K562 (cell line): ENCODE results near the gene SCAPER. TPM values are rescaled to one million over a fixed set of nuclear protein-coding genes. Genes with fewer than 3 reads are reported as not detected.

ENCODE experiments used
- ATAC-seq: fragments of 200-7000 bp; cut with Tn5 transposase; 3 replicates; pipeline ENCODE4 v1.9.1; 2020; ENCODE audit warnings: moderate library complexity
- BruUV-seq: library from RNA; stranded (reverse); fragments of 400-500 nt; replicated peaks from 2 replicates; lab custom pipeline; 2021; lab: Mats Ljungman, UMichigan
- CTCF ChIA-PET: fragments of 300-600 bp; formaldehyde crosslinking; extraction: SDS; loops from one replicate; lab custom pipeline; 2021; ENCODE audit warnings: low intra/inter-chr PET ratio; lab: Yijun Ruan, JAX
- POLR2A ChIA-PET: fragments of 300-600, 350-650 bp; sonication (Branson Sonifier 250); formaldehyde crosslinking; extraction: SDS; loops from one replicate; lab custom pipeline; 2021; ENCODE audit warnings: antibody characterized with exemption, inconsistent platforms; lab: Yijun Ruan, JAX
- DNase-seq, 4 experiments: peaks; one replicate each; pipeline versions ENCODE4 v3.0.0 to v3.0.0-alpha.2; 2011 to 2018; ENCODE audit warnings: low spot score in 3 of 4, mixed read lengths in 3 of 4; ENCODE audit errors: extremely low read depth in 1 of 4
- FAIRE-seq: peaks from 2 replicates; lab custom pipeline; 2011; peaks lifted over from hg19 to GRCh38; lab: Jason Lieb, UNC
- H2AFZ ChIP-seq: 2 replicates; pipeline ENCODE4 v1.6.0; 2011; ENCODE audit warnings: low read depth, low read length, control low read depth, inconsistent platforms
- H3K27ac ChIP-seq: fragments of 200-600 bp; 3 replicates; pipeline ENCODE4 v1.8.0; 2011; ENCODE audit warnings: low read depth, mild to moderate bottlenecking, control low read depth, inconsistent platforms, low read length, moderate library complexity, mixed read lengths; ENCODE audit errors: extremely low read depth
- H3K27me3 ChIP-seq, 2 experiments: fragments of 300-600 bp in 1 of 2; 2 replicates in 1 of 2; 3 replicates in 1 of 2; pipeline versions ENCODE4 v1.6.0 to v1.8.0; 2011; ENCODE audit warnings: inconsistent platforms in 2 of 2, low read length in 2 of 2, mild to moderate bottlenecking in 1 of 2, mixed read lengths in 1 of 2, moderate library complexity in 1 of 2; ENCODE audit not compliant: control insufficient read depth in 2 of 2, insufficient read depth in 2 of 2
- H3K36me3 ChIP-seq: fragments of 300-600 bp; 3 replicates; pipeline ENCODE4 v1.8.0; 2011; ENCODE audit warnings: mild to moderate bottlenecking, low read length, inconsistent platforms; ENCODE audit not compliant: control insufficient read depth, insufficient read depth
- H3K4me1 ChIP-seq, 2 experiments: fragments of 200-600 bp in 1 of 2; replicated peaks in 1 of 2; 2 replicates in 1 of 2; 3 replicates in 1 of 2; pipeline versions ENCODE4 v1.5.1 to v1.8.0; 2011; ENCODE audit warnings: inconsistent platforms in 2 of 2, low read length in 2 of 2, mild to moderate bottlenecking in 1 of 2, mixed read lengths in 1 of 2, moderate library complexity in 1 of 2; ENCODE audit not compliant: control insufficient read depth in 2 of 2, insufficient read depth in 2 of 2
- H3K4me2 ChIP-seq: 2 replicates; pipeline ENCODE4 v1.6.1; 2011; ENCODE audit warnings: low read length, control low read depth, inconsistent platforms, mixed read lengths; ENCODE audit not compliant: insufficient read depth
- H3K4me3 ChIP-seq: fragments of 200-600 bp; sonication (generic), shearing (Covaris generic); 2 replicates; pipeline ENCODE4 v1.5.1; 2016; ENCODE audit warnings: control low read depth, inconsistent platforms
- H3K79me2 ChIP-seq: fragments of 200-600 bp; 3 replicates; pipeline ENCODE4 v1.8.0; 2011; ENCODE audit warnings: low read length, inconsistent platforms; ENCODE audit not compliant: control insufficient read depth, insufficient read depth
- H3K9ac ChIP-seq, 2 experiments: 2 replicates each; pipeline versions ENCODE4 v1.6.0 to v1.6.1; 2011; ENCODE audit warnings: low read depth in 2 of 2, low read length in 2 of 2, control low read depth in 1 of 2, inconsistent platforms in 1 of 2, mild to moderate bottlenecking in 1 of 2, mixed read lengths in 1 of 2; ENCODE audit not compliant: insufficient read depth in 1 of 2
- H3K9me1 ChIP-seq: one replicate; pipeline ENCODE4 v1.6.0; 2011; ENCODE audit warnings: inconsistent platforms, mild to moderate bottlenecking, low read length, moderate library complexity; ENCODE audit not compliant: control insufficient read depth, insufficient read depth
- H3K9me3 ChIP-seq: replicated peaks from 2 replicates; pipeline ENCODE4 v1.5.1; 2011; ENCODE audit warnings: low read depth, low read length, inconsistent platforms; ENCODE audit not compliant: control insufficient read depth, insufficient read depth
- H4K20me1 ChIP-seq: replicated peaks from 2 replicates; pipeline ENCODE4 v1.6.1; 2011; ENCODE audit warnings: low read length, inconsistent platforms, mixed read lengths; ENCODE audit not compliant: control insufficient read depth, insufficient read depth
- ADNP ChIP-seq: fragments of 200-800 bp; sonication (Bioruptor generic); IDR thresholded peaks from 2 replicates; pipeline ENCODE4 v1.6.1; 2016; ENCODE audit warnings: missing genetic modification characterization, missing compliant biosample characterization
- CLOCK ChIP-seq: fragments of 250-450 bp; sonication (Bioruptor Pico); IDR thresholded peaks from 2 replicates; pipeline ENCODE4 v1.4.0; 2020; ENCODE audit warnings: mild to moderate bottlenecking, moderate library complexity, borderline replicate concordance
- OTX1 ChIP-seq: fragments of 450-650 bp; formaldehyde crosslinking; IDR thresholded peaks from 2 replicates; pipeline ENCODE4 v1.4.0; 2022; ENCODE audit warnings: mild to moderate bottlenecking
- PHTF2 ChIP-seq: fragments of 250-450 bp; sonication (Bioruptor Pico); IDR thresholded peaks from 2 replicates; pipeline ENCODE4 v1.5.0; 2021; ENCODE audit warnings: mild to moderate bottlenecking
- PPARD ChIP-seq: fragments of 250-450 bp; sonication (Bioruptor Pico); IDR thresholded peaks from 2 replicates; pipeline ENCODE4 v1.8.0; 2022; ENCODE audit warnings: inconsistent platforms, mild to moderate bottlenecking, moderate library complexity
- RBM22 ChIP-seq: fragments of 200-400 bp; formaldehyde crosslinking; IDR thresholded peaks from 2 replicates; pipeline ENCODE4 v1.6.1; 2018; ENCODE audit warnings: low read length, low read depth; ENCODE audit not compliant: poor library complexity, severe bottlenecking
- TAF15 ChIP-seq: fragments of 200-400 bp; formaldehyde crosslinking; IDR thresholded peaks from 2 replicates; pipeline ENCODE4 v1.6.1; 2017; ENCODE audit warnings: mild to moderate bottlenecking, low read depth, low read length, moderate library complexity
- YBX1 ChIP-seq: fragments of 450-650 bp; IDR thresholded peaks from 2 replicates; pipeline ENCODE4 v1.7.1; 2016; ENCODE audit warnings: mild to moderate bottlenecking
- ZBTB26 ChIP-seq: fragments of 450-650 bp; formaldehyde crosslinking; IDR thresholded peaks from 2 replicates; pipeline ENCODE4 v1.4.0; 2022; ENCODE audit warnings: missing genetic modification characterization
- ZNF324 ChIP-seq: fragments of 250-450 bp; sonication (Bioruptor Pico); IDR thresholded peaks from 2 replicates; pipeline ENCODE4 v1.4.0; 2020; ENCODE audit warnings: mild to moderate bottlenecking
- ZNF347 ChIP-seq: fragments of 450-650 bp; formaldehyde crosslinking; IDR thresholded peaks from 2 replicates; pipeline ENCODE4 v1.4.0; 2020; ENCODE audit warnings: low read depth, mild to moderate bottlenecking, moderate library complexity
- ZNF707 ChIP-seq: fragments of 250-450 bp; sonication (Bioruptor Pico); conservative IDR thresholded peaks from 2 replicates; pipeline ENCODE4 v1.8.0; 2022; ENCODE audit warnings: inconsistent platforms, mild to moderate bottlenecking, moderate library complexity
- WGBS: fragments of 100-300 bp; shearing (Covaris generic); methylation state at CpG from one replicate; pipeline ENCODE4 v1.1.6; 2016; ENCODE audit warnings: low coverage, mixed read lengths; ENCODE audit not compliant: insufficient coverage; ENCODE audit errors: missing lambda C conversion rate; 5-methylcytosine and 5-hydroxymethylcytosine counted together
- in situ Hi-C: fragments of 300-500 bp; cut with MboI; formaldehyde crosslinking; loops from 4 replicates; pipeline ENCODE4 v1.15.0; 2018; ENCODE audit warnings: inconsistent platforms, mixed read lengths
- intact Hi-C: fragments of 100-400 bp; cut with micrococcal nuclease; formaldehyde crosslinking; loops from 2 replicates; pipeline ENCODE4 v1.14.2; 2022
- polyA plus RNA-seq, 8 experiments: library from polyadenylated mRNA; depleted of rRNA in 4 of 8; stranded (reverse) in 5 of 8; unstranded in 3 of 8; fragments of >200 nt; fragmentation: Nextera tagmentation in 2 of 8; fragmentation: Illumina TruSeq in 1 of 8; extraction: Ambion mirVana in 2 of 8; extraction: Trizol in 1 of 8; gene quantifications; 2 replicates each; pipeline versions ENCODE4 v1.2.1 to v1.2.3, GENCODE V29; 2011 to 2014; ENCODE audit warnings: inconsistent platforms in 1 of 8, missing spikeins in 1 of 8
- total RNA-seq, 7 experiments: library from RNA; depleted of rRNA in 6 of 7; stranded (reverse); fragments of >200 nt in 6 of 7; fragmentation: Illumina TruSeq in 2 of 7; extraction: Trizol in 2 of 7; gene quantifications; 2 replicates each; pipeline versions ENCODE4 v1.2.1 to v1.2.3, GENCODE V29; 2011 to 2021; ENCODE audit warnings: low replicate concordance in 1 of 7
- TF ChIP-seq, protein P1 (sequence below): fragments of 250-450 bp; sonication (Bioruptor Pico); IDR thresholded peaks from 2 replicates; pipeline ENCODE4 v1.4.0; 2020; ENCODE audit warnings: mild to moderate bottlenecking, moderate library complexity
- TF ChIP-seq, protein P2 (sequence below): sonication (generic); formaldehyde crosslinking; IDR thresholded peaks from 2 replicates; pipeline ENCODE4 v1.8.1; 2022; ENCODE audit warnings: missing genetic modification reagents

The SCAPER gene
- total and polyA plus RNA-seq, 9 of the 15 experiments (the other 6 are each of a cell fraction or from before 2014, with no cell fraction given): 1.3 to 5.7 (median 3.2) TPM

- TF ChIP-seq CLOCK (CRISPR knock-in tag) (no peak), ZNF347 (CRISPR knock-in tag) (no peak), ZNF324 (CRISPR knock-in tag) (no peak), YBX1 (no peak), PHTF2 (CRISPR knock-in tag) (no peak)
- TF ChIP-seq, protein P1, sequence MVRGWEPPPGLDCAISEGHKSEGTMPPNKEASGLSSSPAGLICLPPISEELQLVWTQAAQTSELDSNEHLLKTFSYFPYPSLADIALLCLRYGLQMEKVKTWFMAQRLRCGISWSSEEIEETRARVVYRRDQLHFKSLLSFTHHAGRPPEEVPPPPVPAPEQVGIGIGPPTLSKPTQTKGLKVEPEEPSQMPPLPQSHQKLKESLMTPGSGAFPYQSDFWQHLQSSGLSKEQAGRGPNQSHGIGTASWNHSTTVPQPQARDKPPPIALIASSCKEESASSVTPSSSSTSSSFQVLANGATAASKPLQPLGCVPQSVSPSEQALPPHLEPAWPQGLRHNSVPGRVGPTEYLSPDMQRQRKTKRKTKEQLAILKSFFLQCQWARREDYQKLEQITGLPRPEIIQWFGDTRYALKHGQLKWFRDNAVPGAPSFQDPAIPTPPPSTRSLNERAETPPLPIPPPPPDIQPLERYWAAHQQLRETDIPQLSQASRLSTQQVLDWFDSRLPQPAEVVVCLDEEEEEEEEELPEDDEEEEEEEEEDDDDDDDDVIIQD: no peak
- TF ChIP-seq, all 486 proteins: peak for 0
Observed at GRCh38 chr15:76585576-76585897, 319.6 kb downstream of the SCAPER start (continued).

DNA sequence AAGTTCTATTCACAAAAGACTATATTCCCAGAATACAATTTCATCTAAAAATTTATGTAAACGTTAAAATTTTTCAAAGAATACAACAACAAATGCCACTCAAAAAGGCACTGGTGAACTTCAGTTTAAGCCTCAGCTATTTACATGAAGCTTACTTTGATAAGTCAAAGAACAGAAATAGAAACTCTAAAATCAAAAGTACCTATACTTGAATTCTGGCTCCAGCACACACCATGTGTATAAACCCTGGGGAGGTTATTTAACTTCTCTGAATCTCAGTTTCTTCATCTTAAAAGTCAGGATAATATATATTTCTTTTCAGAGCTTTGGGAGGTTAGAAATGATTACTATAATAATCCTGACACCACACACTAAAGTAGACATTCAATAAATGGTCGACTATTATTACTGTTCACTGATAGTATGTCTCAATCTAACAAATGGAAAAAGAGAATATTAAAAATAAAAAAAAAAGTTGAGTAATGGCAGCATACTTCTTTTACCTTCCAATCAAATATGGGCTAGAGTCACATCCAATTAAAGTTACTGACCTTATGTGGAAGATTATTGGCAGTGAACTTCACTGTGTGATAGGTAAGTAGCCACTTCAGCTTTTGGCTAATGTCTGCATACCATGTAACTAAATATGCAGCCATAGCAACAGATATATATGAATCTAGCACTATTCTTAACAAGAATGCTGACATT, 320.1 kb downstream of the SCAPER start:
- no peak overlapping the region for H3K9ac ChIP-seq
- no peak overlapping the region for H3K27ac ChIP-seq
- no peaks in the 10 kb centered on the region for H3K27me3 ChIP-seq
- intact Hi-C loops: no loop called here
- H3K4me3 ChIP-seq: no peak overlapping the region
- no peaks in the 10 kb centered on the region for H3K79me2 ChIP-seq
- 0% methylated on average over 2 of the region's 2 CpGs for WGBS
- H2AFZ ChIP-seq: no peak overlapping the region
- no peaks in the 10 kb centered on the region for H3K4me1 ChIP-seq
- ATAC-seq: no peak
- no peaks in the 10 kb centered on the region for H3K36me3 ChIP-seq
- ChIA-PET POLR2A (interaction anchor here (0.6 kb wide), 1 partner anchor 442 kb away, joined by 3 read pairs; no protein-coding TSS in a partner anchor), CTCF (no interaction called here)
- no peak overlapping the region for H3K4me2 ChIP-seq
- no TSS peak for BruUV-seq
- no peaks in the 10 kb centered on the region for H3K9me1 ChIP-seq
- in situ Hi-C loops: no loop called here
- no peaks in the 10 kb centered on the region for H4K20me1 ChIP-seq
- H3K9me3 ChIP-seq: no peaks in the 10 kb centered on the region
- no peak for DNase-seq
- no peak for FAIRE-seq
- no peak for TF ChIP-seq ADNP (tag)
- TF ChIP-seq ZBTB26 (CRISPR knock-in tag): no peak
- no peak for TF ChIP-seq PPARD (CRISPR knock-in tag)
- TF ChIP-seq, protein P2, sequence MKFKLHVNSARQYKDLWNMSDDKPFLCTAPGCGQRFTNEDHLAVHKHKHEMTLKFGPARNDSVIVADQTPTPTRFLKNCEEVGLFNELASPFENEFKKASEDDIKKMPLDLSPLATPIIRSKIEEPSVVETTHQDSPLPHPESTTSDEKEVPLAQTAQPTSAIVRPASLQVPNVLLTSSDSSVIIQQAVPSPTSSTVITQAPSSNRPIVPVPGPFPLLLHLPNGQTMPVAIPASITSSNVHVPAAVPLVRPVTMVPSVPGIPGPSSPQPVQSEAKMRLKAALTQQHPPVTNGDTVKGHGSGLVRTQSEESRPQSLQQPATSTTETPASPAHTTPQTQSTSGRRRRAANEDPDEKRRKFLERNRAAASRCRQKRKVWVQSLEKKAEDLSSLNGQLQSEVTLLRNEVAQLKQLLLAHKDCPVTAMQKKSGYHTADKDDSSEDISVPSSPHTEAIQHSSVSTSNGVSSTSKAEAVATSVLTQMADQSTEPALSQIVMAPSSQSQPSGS (CRISPR knock-in tag): no peak
- no peak for TF ChIP-seq TAF15
- TF ChIP-seq OTX1 (CRISPR knock-in tag): no peak
- no peak for TF ChIP-seq ZNF707 (CRISPR knock-in tag)
- TF ChIP-seq RBM22: no peak
